NCI-H526 (cell line): ENCODE data around the gene ZNF624.

Experiments
- DNase-seq, 2 experiments: peaks; one replicate each; lab custom pipeline; 2025; lab: John Stamatoyannopoulos, UW

ZNF624 gene

DNA sequence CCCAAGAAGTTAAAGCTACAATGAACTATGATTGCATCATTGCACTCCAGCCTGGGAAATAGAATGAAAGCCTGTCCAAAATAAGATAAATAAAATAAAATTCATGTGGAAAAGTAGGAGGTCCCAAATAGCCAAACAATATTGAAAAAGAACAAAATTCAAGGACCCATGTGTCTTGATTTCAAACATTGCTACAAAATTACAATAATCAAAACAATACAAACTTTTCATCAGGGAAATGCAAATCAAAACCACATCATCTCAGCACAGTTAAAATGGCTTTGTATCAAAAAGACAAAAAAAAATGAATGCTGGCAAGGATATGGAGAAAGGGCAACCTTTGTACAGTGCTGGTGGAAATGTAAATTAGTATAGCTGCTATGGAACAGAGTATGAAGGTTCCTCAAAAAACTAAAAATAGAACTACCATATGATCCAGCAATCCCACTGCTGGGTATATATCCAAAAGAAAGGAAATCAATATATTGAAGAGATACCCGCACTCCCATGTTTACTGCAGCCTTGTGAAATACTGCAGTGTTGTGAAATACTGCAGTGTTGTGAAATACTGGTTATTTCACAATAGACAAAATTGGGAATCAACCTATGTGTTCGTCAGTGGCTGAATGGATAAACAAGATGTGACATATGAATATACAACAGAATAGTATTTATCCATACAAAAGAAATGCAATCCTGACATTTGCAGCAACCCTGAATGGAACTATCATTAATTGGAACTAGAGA is 60.1 kb downstream of the ZNF624 start:
- DNase-seq, result no peak

DNA sequence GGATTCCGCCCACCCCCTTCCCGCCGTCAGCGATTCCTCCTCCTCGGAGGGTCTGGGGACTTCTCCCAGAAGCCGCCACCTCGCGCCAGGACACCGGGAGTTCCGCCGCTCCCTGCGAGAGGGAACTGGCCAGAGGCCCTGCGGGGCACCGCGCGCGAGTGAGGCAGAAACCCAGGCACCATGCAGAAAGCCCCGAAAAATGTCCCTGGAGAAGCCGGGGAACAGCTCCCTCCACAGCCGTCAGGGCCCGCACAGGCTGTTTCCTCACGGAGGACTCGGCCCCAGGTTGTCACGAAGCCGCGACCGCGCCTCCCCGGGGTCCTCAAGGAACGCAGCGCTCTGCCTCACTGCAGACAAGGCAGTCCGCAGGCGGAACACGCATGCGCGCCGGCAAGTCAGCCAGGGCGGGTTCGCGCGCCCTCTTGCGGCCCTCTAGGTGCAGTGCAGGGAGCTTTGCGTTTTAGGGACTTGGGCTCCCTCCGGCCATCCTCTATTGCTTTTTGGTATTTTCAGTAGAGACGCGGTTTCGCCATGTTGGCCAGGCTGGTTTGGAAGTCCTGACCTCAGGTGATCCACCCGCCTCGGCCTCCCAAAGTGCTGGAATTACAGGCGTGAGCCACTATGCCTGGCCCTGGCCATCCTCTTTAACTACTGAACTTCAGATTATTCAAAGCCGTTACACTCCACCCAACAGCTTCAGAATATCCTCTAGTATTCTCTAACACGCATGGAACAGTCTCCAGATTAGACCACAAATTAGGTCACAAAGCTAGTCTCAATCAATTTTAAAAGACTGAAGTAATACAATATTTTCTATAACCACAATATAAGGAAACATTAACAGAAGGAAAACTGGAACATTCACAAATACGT is 64.3 kb downstream of the ZNF624 start:
- DNase-seq, result peak; percentile 26 to 87

DNA sequence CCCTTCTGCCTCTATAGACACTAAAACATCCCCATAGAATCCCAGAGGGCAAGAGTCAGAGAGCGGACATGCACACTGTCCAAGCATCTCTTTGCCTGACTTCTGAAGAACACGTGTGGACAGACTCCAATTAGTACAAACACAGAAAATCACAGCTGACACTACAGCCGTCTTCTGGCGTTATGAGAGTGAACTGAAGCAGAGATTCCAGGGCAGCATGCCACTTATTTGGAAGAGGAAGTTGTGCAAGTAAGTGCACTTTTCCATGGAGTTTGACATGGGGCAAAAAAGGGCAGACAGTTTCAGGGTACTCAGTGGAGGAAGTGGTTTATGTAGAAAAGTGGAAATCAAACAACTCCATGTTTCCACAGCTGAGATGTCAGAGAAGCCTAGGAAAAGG is 67.9 kb downstream of the ZNF624 start:
- no peak for DNase-seq

DNA sequence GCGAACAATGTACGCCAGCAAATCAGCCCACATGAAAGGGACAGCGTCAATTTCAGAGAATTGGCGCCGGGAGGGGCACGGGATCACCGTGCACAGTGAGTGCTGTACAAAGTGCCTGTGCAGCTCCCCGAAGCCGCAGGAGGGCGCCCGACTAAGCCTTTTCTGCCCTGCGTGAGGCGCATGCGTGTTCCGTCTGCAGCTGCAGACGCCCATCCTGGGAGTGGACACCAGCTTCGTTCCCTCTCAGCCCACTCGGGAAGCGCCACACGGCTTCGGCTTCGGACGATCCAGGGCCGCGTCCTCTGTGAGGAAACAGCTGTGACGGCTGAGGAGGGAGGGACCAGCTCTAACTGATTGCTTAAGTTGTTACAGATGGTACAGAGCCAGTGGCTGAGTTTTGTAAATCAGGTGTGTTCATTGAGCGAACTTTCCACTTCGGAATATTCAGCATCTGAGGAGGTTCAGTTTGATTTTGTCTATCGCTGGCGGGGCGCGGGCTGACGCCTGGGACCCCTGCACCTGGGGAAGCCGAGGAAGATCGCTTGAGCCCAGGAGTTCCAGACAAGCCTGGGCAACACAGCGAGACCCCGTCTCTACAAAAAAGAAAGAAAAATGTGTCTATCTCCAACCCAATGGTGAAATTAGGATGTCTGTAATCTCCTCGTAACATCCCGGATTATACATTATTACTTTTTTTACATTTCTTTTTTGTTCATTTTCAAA is 69.2 kb downstream of the ZNF624 start:
- DNase-seq, result peak; percentile 41 to 88

DNA sequence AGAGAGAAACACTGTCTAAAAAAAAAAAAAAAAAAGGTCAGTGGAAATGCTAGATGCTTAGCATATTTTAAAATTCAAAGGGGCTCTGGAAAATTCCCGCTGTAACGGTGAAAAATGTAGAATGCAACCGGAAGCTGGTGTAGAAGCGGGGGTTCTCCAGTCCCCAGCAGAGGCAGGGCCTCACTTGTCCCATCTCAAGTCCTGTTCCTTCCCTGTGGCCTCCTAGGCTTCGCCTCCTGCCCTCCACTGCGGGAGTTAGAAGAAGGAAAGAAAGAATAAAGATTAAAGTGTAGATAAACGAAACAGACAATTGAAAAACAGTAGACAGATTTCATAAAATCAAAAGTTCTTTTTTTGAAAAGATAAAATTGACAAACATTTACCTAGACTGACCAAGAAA is 69.9 kb downstream of the ZNF624 start:
- no peak for DNase-seq

DNA sequence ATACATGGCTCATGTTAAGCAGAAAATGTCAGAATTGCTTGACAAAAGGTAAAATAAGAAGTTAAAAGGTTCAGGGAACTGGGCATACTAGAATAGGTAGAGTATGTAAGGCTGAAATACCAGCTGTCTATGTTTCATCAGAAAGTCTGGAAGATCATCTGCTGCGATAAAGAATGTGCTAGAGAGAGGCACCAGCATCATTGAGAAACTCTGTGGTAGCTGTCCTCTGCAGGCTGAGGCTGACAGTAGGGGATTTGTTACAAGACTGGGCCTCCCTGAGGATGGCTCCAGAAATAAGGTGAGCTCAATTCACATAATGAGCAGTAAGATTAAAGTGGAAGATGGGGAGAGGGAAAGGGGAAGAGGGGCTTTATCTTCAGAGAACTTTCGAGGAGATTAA is 80.2 kb downstream of the ZNF624 start:
- no peak for DNase-seq
